Motor neuron (in vitro differentiated cells): ENCODE measurements around the gene STRIP2. TPM values are rescaled to one million over a fixed set of nuclear protein-coding genes. Genes with fewer than 3 reads are reported as not detected.
"Not testable (repeated sequence)": the region's sequence is repeated elsewhere in the genome, so short reads cannot be mapped to it uniquely, and the experiment has no call there.

ENCODE experiments used
- ATAC-seq, 8 experiments: fragments of 200-7000 bp; cut with Tn5 transposase; replicated peaks in 6 of 8; 2 replicates each; pipeline ENCODE4 v1.8.0; 2021; ENCODE audit warnings: mild to moderate bottlenecking in 8 of 8, moderate library complexity in 8 of 8
- H3K27ac ChIP-seq, 2 donors: fragments of 250-450 bp; sonication (Bioruptor Pico); 2 replicates each; pipeline ENCODE4 v1.9.0; 2021; ENCODE audit warnings: antibody characterized with exemption in 2 of 2, mild to moderate bottlenecking in 2 of 2, moderate library complexity in 1 of 2
- H3K4me1 ChIP-seq, 2 donors: fragments of 250-450 bp; sonication (Bioruptor Pico); replicated peaks in 1 of 2; 2 replicates each; pipeline ENCODE4 v1.6.1; 2021; ENCODE audit warnings: antibody characterized with exemption in 2 of 2, mild to moderate bottlenecking in 2 of 2, moderate library complexity in 1 of 2
- H3K4me3 ChIP-seq, 5 donors: fragments of 250-450 bp; sonication (Bioruptor Pico); 2 replicates each; pipeline ENCODE4 v1.9.0; 2021; ENCODE audit warnings: antibody characterized with exemption in 5 of 5, mild to moderate bottlenecking in 5 of 5, moderate library complexity in 4 of 5
- WGBS, 10 experiments: fragments of 450-650 bp; shearing (Covaris generic); methylation state at CpG; one replicate each; pipeline ENCODE4 v1.0.0; 2022; 5-methylcytosine and 5-hydroxymethylcytosine counted together
- in situ Hi-C, 9 experiments: fragments of 400-800 bp; cut with MboI; loops; one replicate each; pipeline ENCODE4 v1.15.0; 2021; ENCODE audit warnings: low sequenced_read_pairs in 9 of 9, low pct_unique_long_range_greater_than_20kb in 2 of 9; ENCODE audit not compliant: unreplicated experiment in 9 of 9
- total RNA-seq, 8 experiments: library from RNA; unstranded; fragments of 300-600 nt; gene quantifications; 2 replicates each; pipeline versions ENCODE4 v1.2.3 to v1.2.4, GENCODE V29; 2022

STRIP2 gene
- total RNA-seq, 8 experiments from 2014 or later: 1.2 to 41.1 (median 2.6) TPM

GRCh38 chr7:129534558-129535274 is 100.5 kb downstream of the STRIP2 start:
- ATAC-seq, H3K27ac ChIP-seq, H3K4me3 ChIP-seq, H3K4me1 ChIP-seq, in situ Hi-C loops: not testable (repeated sequence)
- 20 to 100% (median 93%) methylated on average over 1 to 8 of the region's 20 CpGs for WGBS, 10 experiments

GRCh38 chr7:129535896-129536295 is 101.7 kb downstream of the STRIP2 start:
- Histone ChIP-seq H3K4me1 (peaks cover 0 to 5% of the 10 kb centered on the region in 2 donors), H3K27ac (no peak overlapping the region), H3K4me3 (no peak overlapping the region)
- no peak for ATAC-seq
- 40 to 100% (median 73%) methylated on average over 1 to 5 of the region's 5 CpGs; no CpG with 5 or more reads in 4 of the 10 experiments for WGBS, 10 experiments
- in situ Hi-C loops: no loop called here

GRCh38 chr7:129536323-129536722 is 102.1 kb downstream of the STRIP2 start:
- H3K4me1 ChIP-seq: peaks cover 0 to 5% of the 10 kb centered on the region in 2 donors
- no peak overlapping the region for H3K27ac ChIP-seq
- peak in 2 of 8 experiments; percentile 18 to 19 for ATAC-seq
- no peak overlapping the region for H3K4me3 ChIP-seq
- 71 to 100% (median 81%) methylated on average over 3 to 9 of the region's 9 CpGs; no CpG with 5 or more reads in 1 of the 10 experiments for WGBS, 10 experiments
- in situ Hi-C loops: no loop called here

Other genes with a start within 250 kb of the STRIP2 start
- gene SMO, start 245.8 kb upstream of the STRIP2 start, total RNA-seq: 10 to 100 TPM in 5 of 8 experiments, 1 to 10 TPM in 3; 2.9 to 33.9 (median 10.6) TPM
- 100 to 1,000 TPM in 2 of 8 experiments, 10 to 100 TPM in 5, 1 to 10 TPM in 1; 8.5 to 123 (median 23.8) TPM for gene AHCYL2, start 209.4 kb upstream of the STRIP2 start, total RNA-seq
- gene SMKR1, start 68.1 kb downstream of the STRIP2 start, total RNA-seq: 1 to 10 TPM; 1.6 to 6.8 (median 3.6) TPM
- gene NRF1, start 177.3 kb downstream of the STRIP2 start, total RNA-seq: 10 to 100 TPM in 6 of 8 experiments, 1 to 10 TPM in 2; 7.1 to 24.4 (median 11.5) TPM